Raji (cell line): ENCODE results near the gene PFKFB2.

ENCODE experiments used
- POLR2A ChIP-seq: IDR thresholded peaks from 2 replicates; pipeline ENCODE4 v1.6.1; 2011; ENCODE audit warnings: low read depth, low read length, control low read depth; ENCODE audit not compliant: insufficient read depth

The PFKFB2 gene

DNA sequence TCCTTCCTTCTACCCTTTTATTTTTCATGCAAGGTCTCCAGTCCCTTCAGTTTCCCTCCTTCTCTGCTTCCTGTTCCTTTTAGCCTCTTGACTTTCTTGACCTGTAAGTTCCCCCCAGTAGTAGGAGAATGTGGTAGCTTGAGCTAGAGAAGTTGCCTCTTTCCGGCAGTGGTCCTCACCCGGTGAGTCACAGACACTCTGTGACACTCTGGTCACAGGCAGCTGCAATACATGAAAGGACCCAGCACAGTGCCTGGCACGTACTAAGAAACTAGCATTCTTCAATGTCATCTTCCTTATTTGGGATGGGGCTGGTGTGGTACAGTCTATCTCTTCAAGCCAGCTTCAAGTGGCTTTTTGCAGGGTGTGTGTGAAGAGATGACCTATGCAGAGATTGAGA lies 16.0 kb downstream of the PFKFB2 start:
- no peak for TF ChIP-seq POLR2A

DNA sequence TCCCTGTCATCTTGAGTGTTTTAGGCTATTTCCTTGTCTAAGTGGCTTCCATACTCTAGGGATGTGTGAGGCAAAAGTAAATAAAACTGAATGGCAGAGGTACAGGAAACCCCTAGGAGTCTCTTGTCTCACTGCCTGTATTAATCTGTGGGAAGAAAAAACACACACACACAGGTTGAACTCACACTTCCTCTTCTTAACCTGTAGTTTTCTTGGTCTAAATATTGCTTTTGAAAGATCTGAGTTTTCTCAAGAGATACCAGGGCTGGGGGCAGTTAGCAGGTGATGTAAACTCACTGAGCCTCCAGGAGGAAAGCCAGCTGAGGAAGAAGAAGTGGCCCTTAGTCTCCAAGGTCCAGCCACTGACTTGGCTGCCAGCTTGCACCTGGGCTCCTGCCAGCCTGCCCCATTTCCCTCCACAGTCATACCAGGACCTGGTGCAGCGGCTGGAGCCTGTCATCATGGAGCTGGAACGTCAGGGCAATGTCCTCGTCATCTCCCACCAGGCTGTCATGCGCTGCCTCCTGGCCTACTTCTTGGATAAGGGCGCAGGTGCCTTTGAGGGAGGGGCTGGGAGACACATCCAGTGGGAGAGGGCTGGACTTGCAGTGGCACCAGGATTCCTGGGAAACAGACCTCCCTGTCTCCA lies 16.9 kb downstream of the PFKFB2 start:
- no peak for TF ChIP-seq POLR2A

GRCh38 chr1:207070811-207071210 lies 17.7 kb downstream of the PFKFB2 start:
- TF ChIP-seq POLR2A: no peak

DNA sequence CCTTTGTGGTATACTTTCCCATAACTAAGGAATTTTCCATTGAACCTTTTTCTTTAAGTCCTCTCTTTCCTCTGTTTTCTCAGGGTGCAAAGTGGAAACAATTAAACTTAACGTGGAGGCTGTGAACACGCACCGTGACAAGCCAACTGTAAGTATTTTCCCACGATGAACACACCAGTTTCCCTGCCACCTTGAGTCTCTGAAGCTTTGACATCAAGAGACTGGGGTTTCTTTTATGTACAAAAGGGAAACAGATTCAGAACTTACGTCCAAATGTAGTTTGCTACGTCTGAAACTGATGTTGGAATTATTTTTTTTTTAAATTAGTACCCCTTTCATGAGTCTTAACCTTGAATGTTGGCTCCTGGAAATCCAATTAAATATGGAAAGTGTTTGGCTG lies 18.4 kb downstream of the PFKFB2 start:
- TF ChIP-seq POLR2A: no peak

DNA sequence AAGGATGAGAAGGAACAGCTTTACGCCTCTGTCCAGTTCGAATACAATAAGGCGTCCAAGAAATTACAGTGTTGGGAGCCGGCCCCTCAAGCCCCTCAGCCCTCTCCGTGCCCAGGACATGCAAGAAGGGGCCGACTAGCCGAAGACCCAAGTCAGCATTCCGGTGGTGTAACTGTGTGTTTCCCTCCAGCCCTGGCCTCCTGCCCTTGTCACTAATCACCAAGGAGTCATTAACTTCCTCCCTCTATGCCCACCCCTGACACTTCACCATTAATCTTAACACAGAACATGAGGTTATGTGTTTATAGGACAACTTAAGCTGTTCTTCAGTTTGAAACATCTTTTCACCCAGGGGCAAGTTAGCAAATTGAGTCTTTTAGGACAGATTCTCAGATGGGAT lies 19.2 kb downstream of the PFKFB2 start:
- no peak for TF ChIP-seq POLR2A

- TF ChIP-seq POLR2A: no peak
These were observed 21.1 kb downstream of the PFKFB2 start for GRCh38 chr1:207073906-207074820.

DNA sequence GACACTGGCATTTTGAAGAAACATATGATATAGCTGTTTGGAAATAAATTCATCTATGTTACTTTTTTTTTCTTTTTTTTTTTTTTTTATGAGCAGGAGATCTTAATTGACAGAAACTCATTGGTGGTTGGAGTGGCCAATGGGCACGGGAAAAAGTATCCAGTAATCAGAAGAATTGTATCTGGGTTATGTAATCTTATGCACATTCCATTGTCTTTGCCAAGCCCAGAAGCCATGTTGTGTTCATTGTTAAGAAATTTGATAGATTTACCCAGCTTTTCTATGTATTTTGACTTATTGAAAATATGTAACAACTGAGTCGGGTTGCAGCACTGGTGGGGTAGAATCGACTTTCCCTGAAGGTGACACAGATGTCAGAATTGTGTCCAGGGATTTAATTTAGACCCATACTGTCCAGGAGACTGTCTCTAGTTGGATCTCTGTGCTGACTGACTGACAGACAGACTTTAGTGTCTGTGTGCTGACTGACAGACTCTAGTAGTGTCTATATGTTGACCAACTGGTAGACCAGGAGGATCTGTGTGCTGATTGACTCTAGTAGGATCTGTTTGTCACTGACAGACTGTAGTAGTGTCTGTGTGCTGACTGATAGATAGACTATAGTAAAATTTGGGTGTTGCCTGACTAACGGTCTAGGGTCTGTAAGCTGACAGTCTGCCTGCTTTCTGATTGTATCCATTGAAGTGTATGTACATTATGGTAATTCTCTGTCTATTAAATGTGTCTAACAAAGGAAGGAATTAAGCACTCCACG lies 23.3 kb downstream of the PFKFB2 start:
- TF ChIP-seq POLR2A: no peak

DNA sequence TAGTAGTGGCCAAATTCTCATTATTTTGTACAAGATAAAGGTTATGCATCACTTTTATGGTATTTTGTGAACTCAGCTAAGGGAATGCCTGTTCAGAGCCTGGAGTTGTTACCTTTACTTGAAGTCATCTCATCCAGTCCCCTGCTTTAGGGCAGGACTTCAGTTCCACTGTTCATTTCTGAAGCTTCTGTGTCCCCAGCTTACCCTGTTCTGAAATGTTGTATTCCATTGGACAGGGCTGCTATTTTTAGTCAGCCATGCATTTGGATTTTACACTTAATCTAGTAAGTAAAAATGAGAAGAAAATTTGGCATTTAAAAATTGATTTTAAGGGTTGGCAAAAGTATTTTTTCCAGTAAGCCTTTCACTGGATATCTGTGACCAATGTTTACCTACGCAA lies 23.9 kb downstream of the PFKFB2 start:
- no peak for TF ChIP-seq POLR2A

DNA sequence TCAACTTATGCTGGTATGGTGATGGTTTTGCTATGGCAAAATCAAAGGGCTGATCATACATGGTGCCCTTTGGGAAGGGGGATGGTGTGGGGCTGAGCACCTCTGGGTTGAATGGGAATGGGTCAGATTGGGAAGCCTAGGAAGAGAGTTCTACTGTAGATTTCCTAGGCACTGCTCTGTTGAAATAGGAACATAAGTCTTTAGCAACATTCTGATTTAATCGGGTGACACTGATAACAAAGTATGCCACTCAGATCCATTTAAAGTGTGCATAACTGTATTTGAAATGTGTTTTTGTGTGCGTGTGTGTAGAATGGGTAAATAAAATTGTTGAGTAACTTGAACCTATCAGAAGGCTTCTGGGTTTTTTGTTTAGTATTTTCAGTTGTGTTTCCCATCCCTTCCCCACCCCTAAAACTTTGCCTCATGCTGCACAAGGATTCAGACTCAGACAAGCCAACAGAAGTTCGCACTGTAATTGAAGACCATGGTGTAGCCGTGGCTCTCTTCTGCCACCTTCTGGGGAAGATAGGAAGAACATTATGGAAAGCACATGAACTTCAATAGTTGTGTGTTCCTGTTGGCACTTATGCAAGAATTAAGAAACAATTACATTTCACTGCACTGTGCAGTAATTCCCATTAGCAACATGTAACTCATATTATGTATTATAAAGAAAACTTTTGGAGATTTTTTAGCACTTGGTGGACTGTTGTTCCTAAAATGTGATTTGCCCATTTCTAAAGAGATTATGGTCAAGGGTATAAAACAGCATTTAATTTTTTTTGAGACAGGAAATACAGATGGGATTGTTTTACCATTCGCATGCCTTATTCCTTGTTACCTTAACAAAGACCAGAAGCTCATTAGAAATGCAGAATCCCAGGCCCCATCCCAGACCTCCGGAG lies 24.6 kb downstream of the PFKFB2 start:
- TF ChIP-seq POLR2A: no peak

DNA sequence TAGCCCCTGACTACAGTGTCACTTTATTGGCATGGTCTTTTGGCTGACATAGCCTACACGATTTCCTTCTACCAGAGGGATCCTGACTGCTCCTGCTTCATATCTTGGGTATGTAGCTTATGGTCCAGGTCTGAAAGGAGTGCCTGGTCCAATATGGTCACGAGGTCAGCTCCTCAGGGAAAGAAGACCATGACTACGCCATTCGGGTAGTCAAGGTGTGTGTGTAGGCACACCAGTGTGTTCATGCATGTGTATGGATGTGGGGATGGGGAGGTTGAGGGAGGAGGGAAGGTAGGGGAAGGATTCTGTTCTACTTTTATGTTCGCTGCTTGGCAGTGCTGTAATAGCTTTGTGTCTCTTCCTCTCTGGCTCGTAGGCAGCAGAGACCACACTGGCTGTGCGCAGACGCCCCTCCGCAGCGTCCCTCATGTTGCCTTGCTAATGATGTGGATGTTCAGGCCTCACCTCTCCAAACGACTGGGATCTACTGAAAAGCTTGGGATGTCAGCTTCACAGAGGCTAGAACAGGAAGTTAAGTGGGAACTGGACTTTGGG lies 25.6 kb downstream of the PFKFB2 start:
- TF ChIP-seq POLR2A: no peak

- no peak for TF ChIP-seq POLR2A
These were observed 26.7 kb downstream of the PFKFB2 start for GRCh38 chr1:207079706-207080241.

DNA sequence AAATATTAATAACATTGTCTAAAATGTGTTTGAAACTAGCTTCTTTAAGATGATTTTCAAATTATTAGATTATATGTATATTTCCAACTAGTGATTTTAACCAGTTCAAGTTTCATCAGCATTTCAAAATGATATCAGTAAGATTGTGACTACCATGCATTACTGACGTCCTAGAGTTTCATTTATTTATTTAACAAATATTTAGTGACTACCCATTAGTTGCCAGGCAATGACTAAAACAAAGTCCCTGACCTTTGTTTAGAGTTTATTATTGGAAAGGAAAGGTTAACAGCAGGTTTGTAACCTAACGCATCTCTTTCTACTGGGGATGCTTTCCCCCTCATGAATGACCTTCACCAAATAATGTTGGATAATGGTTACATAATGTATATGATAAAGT lies 28.0 kb downstream of the PFKFB2 start:
- TF ChIP-seq POLR2A: no peak

DNA sequence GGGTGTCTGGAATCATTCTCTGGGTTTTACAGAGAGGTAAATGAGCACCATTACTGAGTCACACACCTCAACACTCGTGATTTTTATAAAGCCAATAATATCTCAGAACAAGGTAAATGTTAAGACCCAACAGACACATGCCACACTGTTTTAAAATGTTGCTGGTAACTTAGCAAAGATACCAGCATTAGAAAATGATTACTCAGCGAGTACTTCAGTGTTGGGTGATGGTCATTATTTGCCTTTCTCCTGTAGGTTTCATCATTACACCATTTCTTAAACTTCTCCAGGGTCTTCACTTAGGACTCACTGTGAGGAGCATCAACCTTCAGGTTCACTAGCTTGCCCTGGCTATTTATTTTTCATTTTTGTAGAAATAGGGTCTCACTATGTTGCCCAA lies 28.7 kb downstream of the PFKFB2 start:
- no peak for TF ChIP-seq POLR2A

GRCh38 chr1:207084232-207084631 lies 31.2 kb downstream of the PFKFB2 start:
- TF ChIP-seq POLR2A: no peak

GRCh38 chr1:207084701-207085180 lies 31.7 kb downstream of the PFKFB2 start:
- TF ChIP-seq POLR2A: no peak

DNA sequence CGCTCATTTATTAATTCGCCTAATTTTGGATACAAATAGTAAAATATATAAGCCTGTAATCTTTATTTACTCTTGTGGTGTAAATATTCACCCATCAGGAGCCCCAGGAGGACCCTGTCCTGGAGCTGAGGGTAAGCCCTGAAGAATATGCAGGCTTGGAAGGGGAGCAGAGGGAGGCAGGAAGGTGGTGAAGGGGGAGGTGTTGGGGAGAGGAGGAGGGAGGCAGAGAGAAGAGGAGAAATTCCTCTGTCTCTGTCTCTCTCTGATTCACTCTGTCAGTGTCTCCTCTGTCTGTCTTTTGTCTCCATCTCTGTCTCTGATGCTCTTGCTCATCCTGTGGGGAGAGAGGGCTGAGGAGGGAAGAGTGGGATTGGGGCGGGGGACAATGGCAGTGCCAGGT lies 32.8 kb downstream of the PFKFB2 start:
- no peak for TF ChIP-seq POLR2A
